GM23248 (cell line): Measurements from ENCODE around the gene HSD17B13. TPM values are rescaled to one million over a fixed set of nuclear protein-coding genes. Genes with fewer than 3 reads are reported as not detected.

Experiments used
- DNase-seq: peaks from one replicate; pipeline ENCODE4 v3.0.0-alpha.2; 2015
- H2AFZ ChIP-seq: fragments of 200-600 bp; sonication (generic); 2 replicates; pipeline ENCODE4 v1.6.1; 2016; ENCODE audit warnings: antibody characterized with exemption
- H3F3A ChIP-seq: fragments of 200-600 bp; sonication (generic); 2 replicates; pipeline ENCODE4 v1.6.1; 2016; ENCODE audit warnings: mild to moderate bottlenecking, antibody characterized with exemption, mixed run types; ENCODE audit not compliant: insufficient read depth
- H3K27ac ChIP-seq: fragments of 200-600 bp; sonication (generic); 2 replicates; pipeline ENCODE4 v1.5.1; 2016; ENCODE audit warnings: mild to moderate bottlenecking
- H3K27me3 ChIP-seq: fragments of 200-600 bp; sonication (generic); replicated peaks from 2 replicates; pipeline ENCODE4 v1.6.1; 2016; ENCODE audit warnings: mild to moderate bottlenecking; ENCODE audit not compliant: insufficient read depth
- H3K36me3 ChIP-seq: fragments of 200-600 bp; sonication (generic); 2 replicates; pipeline ENCODE4 v1.6.1; 2016; ENCODE audit warnings: low read depth, mild to moderate bottlenecking
- H3K4me1 ChIP-seq: fragments of 200-600 bp; sonication (generic); 2 replicates; pipeline ENCODE4 v1.6.1; 2016; ENCODE audit warnings: mild to moderate bottlenecking; ENCODE audit not compliant: insufficient read depth
- H3K4me2 ChIP-seq: fragments of 200-600 bp; sonication (generic); one replicate; pipeline ENCODE4 v1.6.1; 2016; ENCODE audit warnings: mild to moderate bottlenecking; ENCODE audit not compliant: unreplicated experiment
- H3K4me3 ChIP-seq: fragments of 200-600 bp; sonication (generic); 2 replicates; pipeline ENCODE4 v1.5.1; 2016; ENCODE audit warnings: mild to moderate bottlenecking
- H3K79me2 ChIP-seq: fragments of 200-600 bp; sonication (generic); 2 replicates; pipeline ENCODE4 v1.6.1; 2016; ENCODE audit warnings: mild to moderate bottlenecking; ENCODE audit not compliant: insufficient read depth
- H3K9ac ChIP-seq: fragments of 200-600 bp; sonication (generic); 2 replicates; pipeline ENCODE4 v1.6.1; 2016; ENCODE audit warnings: mild to moderate bottlenecking
- H3K9me2 ChIP-seq: fragments of 200-600 bp; sonication (generic); 2 replicates; pipeline ENCODE4 v1.6.1; 2016; ENCODE audit warnings: mixed run types, mild to moderate bottlenecking, moderate library complexity; ENCODE audit not compliant: insufficient read depth
- H3K9me3 ChIP-seq: fragments of 200-600 bp; sonication (generic); one replicate; pipeline ENCODE4 v1.6.1; 2017; ENCODE audit warnings: low read depth
- H4K20me1 ChIP-seq: fragments of 200-600 bp; sonication (generic); 2 replicates; pipeline ENCODE4 v1.6.0; 2016; ENCODE audit not compliant: insufficient read depth
- EZH2 ChIP-seq: fragments of 200-600 bp; sonication (generic); IDR thresholded peaks from 2 replicates; pipeline ENCODE4 v1.6.1; 2018; ENCODE audit warnings: antibody characterized with exemption, mild to moderate bottlenecking; ENCODE audit not compliant: insufficient read depth, poor library complexity, severe bottlenecking
- EZH2phosphoT487 ChIP-seq: fragments of 200-600 bp; sonication (generic); IDR thresholded peaks from 2 replicates; pipeline ENCODE4 v1.6.1; 2018; ENCODE audit warnings: antibody characterized with exemption, moderate library complexity, mild to moderate bottlenecking, low read depth; ENCODE audit not compliant: insufficient read depth
- WGBS, 2 experiments: methylation state at CpG; one replicate each; pipeline ENCODE4 v1.1.6; 2015 to 2017; ENCODE audit warnings: low lambda C conversion rate in 2 of 2, low coverage in 1 of 2; ENCODE audit errors: missing lambda C conversion rate in 2 of 2; 5-methylcytosine and 5-hydroxymethylcytosine counted together
- in situ Hi-C: fragments of 300-500 bp; cut with MboI; formaldehyde crosslinking; loops from 2 replicates; pipeline ENCODE4 v1.15.0; 2020
- polyA plus RNA-seq: library from polyadenylated mRNA; unstranded; fragments of >200 nt; fragmentation: Nextera tagmentation; extraction: Ambion mirVana; gene quantifications from 2 replicates; pipeline ENCODE4 v1.2.1, GENCODE V29; 2016
- total RNA-seq: library from RNA; depleted of rRNA; stranded (reverse); fragments of >200 nt; shearing (Covaris generic); gene quantifications from 2 replicates; pipeline ENCODE4 v1.2.3, GENCODE V29; 2014

HSD17B13 gene
- total and polyA plus RNA-seq, 2 experiments from 2014 or later, result not detected

DNA sequence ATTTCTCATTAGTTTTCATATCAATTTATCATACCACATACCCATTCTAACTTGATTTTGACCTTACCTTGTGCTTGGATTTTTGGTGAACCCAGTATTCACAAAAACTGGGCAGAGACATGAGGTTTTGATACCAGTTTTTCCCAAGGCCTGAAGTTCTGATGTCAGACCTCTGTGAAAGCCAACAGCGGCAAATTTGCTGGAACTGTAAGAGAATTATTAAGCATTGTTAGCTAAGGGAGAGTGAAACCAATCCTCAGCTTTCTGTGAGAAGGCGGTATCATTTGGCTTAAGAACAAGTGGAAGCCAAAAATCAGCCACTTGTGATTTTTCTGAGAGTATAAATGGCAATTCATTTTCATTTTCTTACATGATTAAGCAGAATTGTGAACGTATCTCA is 8.9 kb downstream of the HSD17B13 start:
- no peaks in the 10 kb centered on the region for H3K9me2 ChIP-seq

DNA sequence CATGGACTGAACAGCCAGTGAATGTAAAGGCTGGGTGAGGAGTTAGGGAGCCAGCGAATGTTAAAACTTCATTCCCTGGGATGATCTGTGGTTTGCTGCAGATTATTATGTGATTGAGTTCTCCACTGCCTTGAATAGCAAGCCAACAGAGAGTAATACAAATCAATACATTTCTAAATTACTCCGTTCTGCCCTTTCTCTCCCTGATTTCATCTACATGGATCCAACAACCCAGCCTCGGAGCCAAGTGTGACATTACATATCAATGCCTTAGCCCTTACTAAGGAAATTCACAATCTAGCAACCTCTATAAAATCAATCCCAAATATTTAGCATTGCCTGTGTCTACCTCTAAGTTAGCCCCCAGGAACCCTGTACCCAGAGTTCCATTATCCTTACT is 11.0 kb downstream of the HSD17B13 start:
- Histone ChIP-seq H3F3A (no peaks in the 10 kb centered on the region), H3K4me1 (no peaks in the 10 kb centered on the region), H3K9me2 (no peaks in the 10 kb centered on the region), H3K27me3 (no peaks in the 10 kb centered on the region), H3K36me3 (no peaks in the 10 kb centered on the region), H2AFZ (no peak overlapping the region), H3K79me2 (no peaks in the 10 kb centered on the region), H4K20me1 (no peaks in the 10 kb centered on the region), H3K27ac (no peak overlapping the region), H3K4me3 (no peak overlapping the region), H3K9me3 (no peaks in the 10 kb centered on the region), H3K9ac (no peak overlapping the region), H3K4me2 (no peak overlapping the region)
- in situ Hi-C loops, result no loop called here
- DNase-seq, result no peak
- TF ChIP-seq EZH2 (no peak), EZH2phosphoT487 (no peak)
- WGBS, 2 experiments, result 90 to 92% methylated on average over 3 of the region's 3 CpGs

More for the DNA sequence above, 8.9 kb downstream of the HSD17B13 start:
- Histone ChIP-seq H3K4me2 (no peak overlapping the region), H3K36me3 (no peaks in the 10 kb centered on the region), H3K79me2 (no peaks in the 10 kb centered on the region), H3K4me3 (no peak overlapping the region), H3K27me3 (no peaks in the 10 kb centered on the region), H3K9me3 (no peaks in the 10 kb centered on the region), H3F3A (no peaks in the 10 kb centered on the region), H3K4me1 (no peaks in the 10 kb centered on the region), H3K9ac (no peak overlapping the region), H4K20me1 (no peaks in the 10 kb centered on the region), H2AFZ (no peak overlapping the region), H3K27ac (no peak overlapping the region)
- no peak for TF ChIP-seq EZH2phosphoT487
- no peak for TF ChIP-seq EZH2
- WGBS, 2 experiments, result 89 to 92% methylated on average over 3 of the region's 3 CpGs
- in situ Hi-C loops, result no loop called here
- no peak for DNase-seq

DNA sequence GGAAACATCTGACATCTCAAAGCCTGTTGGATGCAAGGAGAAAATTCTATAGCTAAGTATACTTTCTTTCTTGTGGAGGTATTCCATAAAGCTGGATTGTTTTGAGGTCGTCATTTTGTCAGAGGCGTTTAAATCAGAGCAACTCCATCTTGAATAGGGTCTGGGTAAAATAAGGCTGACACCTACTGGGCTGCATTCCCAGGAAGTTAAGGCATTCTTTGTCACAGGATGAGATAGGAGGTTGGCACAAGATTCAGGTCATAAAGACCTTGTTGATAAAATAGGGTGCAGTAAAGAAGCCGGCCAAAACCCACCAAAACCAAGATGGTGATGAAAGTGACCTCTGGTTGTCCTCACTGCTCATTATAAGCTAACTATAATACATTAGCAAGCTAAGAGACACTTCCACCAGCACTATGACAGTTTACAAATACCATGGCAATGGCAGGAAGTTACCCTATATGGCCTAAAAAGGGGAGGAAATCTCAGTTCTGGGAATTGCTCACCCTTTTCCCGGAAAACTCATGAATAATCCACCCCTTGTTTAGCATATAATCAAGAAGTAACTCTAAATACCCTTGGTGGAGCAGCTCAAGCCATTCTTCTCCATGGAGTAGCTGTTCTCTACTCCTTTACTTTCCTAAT is 11.9 kb downstream of the HSD17B13 start:
- no peaks in the 10 kb centered on the region for H3K79me2 ChIP-seq
- 84 to 88% methylated on average over 4 of the region's 4 CpGs for WGBS, 2 experiments
- no peak overlapping the region for H3K9ac ChIP-seq
- no peak overlapping the region for H3K4me2 ChIP-seq
- TF ChIP-seq EZH2, result no peak
- no peak for TF ChIP-seq EZH2phosphoT487
- H3K4me1 ChIP-seq, result no peaks in the 10 kb centered on the region
- no peaks in the 10 kb centered on the region for H3K36me3 ChIP-seq
- H2AFZ ChIP-seq, result no peak overlapping the region
- H3K27me3 ChIP-seq, result no peaks in the 10 kb centered on the region
- H3K4me3 ChIP-seq, result no peak overlapping the region
- H3K27ac ChIP-seq, result no peak overlapping the region
- H3F3A ChIP-seq, result no peaks in the 10 kb centered on the region
- H3K9me3 ChIP-seq, result no peaks in the 10 kb centered on the region
- no peaks in the 10 kb centered on the region for H4K20me1 ChIP-seq
- DNase-seq, result no peak
- in situ Hi-C loops, result no loop called here
- H3K9me2 ChIP-seq, result no peaks in the 10 kb centered on the region

DNA sequence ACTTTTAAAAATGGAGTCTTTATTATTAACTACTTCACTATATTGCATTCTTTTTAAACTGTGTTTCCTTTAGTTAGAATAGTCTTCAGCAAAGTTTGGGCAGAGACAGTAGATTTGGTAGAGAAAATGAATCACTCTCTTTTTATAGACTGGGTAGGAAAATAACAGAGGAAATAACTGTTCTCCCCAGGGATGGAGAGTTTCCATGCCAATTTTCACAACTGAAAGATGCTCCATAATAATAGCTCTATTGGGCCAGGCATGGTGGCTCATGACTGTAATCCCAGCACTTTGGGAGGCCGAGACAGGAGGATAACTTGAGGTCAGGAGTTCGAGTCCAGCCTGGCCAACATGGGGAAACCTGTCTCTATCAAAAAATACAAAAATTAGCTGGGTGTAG is 13.1 kb downstream of the HSD17B13 start:
- H4K20me1 ChIP-seq, result no peaks in the 10 kb centered on the region
- peak; percentile 46 for DNase-seq
- H3K79me2 ChIP-seq, result no peaks in the 10 kb centered on the region
- H2AFZ ChIP-seq, result no peak overlapping the region
- H3F3A ChIP-seq, result no peaks in the 10 kb centered on the region
- 68 to 79% methylated on average over 2 of the region's 2 CpGs for WGBS, 2 experiments
- H3K27ac ChIP-seq, result no peak overlapping the region
- H3K27me3 ChIP-seq, result no peaks in the 10 kb centered on the region
- H3K36me3 ChIP-seq, result no peaks in the 10 kb centered on the region
- no peaks in the 10 kb centered on the region for H3K9me2 ChIP-seq
- TF ChIP-seq EZH2phosphoT487 (no peak), EZH2 (no peak)
- no peak overlapping the region for H3K4me3 ChIP-seq
- no peak overlapping the region for H3K9ac ChIP-seq
- H3K9me3 ChIP-seq, result no peaks in the 10 kb centered on the region
- in situ Hi-C loops, result no loop called here
- no peaks in the 10 kb centered on the region for H3K4me1 ChIP-seq
- H3K4me2 ChIP-seq, result no peak overlapping the region
